ENCODE measurements around the gene LAPTM4A. TPM values are rescaled to one million over a fixed set of nuclear protein-coding genes. Genes with fewer than 3 reads are reported as not detected.
A peak's percentile ranks its signal among the peaks of the same experiment; 100 is the strongest.

LAPTM4A gene
- total and polyA plus RNA-seq, 2 of the 4 experiments (the other 2 are of a cell fraction) = 97.7 to 401 TPM

GRCh38 chr2:20005891-20006470 lies 45.4 kb downstream of the LAPTM4A start:
- Histone ChIP-seq H4K5ac (ENCODE audit: low read depth, low read length) (no peak overlapping the region), H3K9ac (ENCODE audit: low read depth, low read length) (no peak overlapping the region), H3K4me1 (ENCODE audit: control insufficient read depth, insufficient read depth, low read length) (no peaks in the 10 kb centered on the region), H3K27ac (ENCODE audit: insufficient read depth, low read length) (no peak overlapping the region), H3K18ac (ENCODE audit: low read depth, low read length) (no peak overlapping the region), H3K9me3 (ENCODE audit: control insufficient read depth, insufficient read depth, low read length) (no peaks in the 10 kb centered on the region), H2BK20ac (ENCODE audit: low read depth, low read length) (no peak overlapping the region), H2AK5ac (ENCODE audit: low read depth, low read length) (no peak overlapping the region), H2AK9ac (replicated peaks; ENCODE audit: low read depth, low read length, poor library complexity) (no peak overlapping the region), H4K91ac (ENCODE audit: insufficient read depth, low read depth, low read length) (no peak overlapping the region), H3K9me1 (ENCODE audit: insufficient read depth, low read length) (no peaks in the 10 kb centered on the region; the same call in 1 of the 2 replicates), H3K56ac (ENCODE audit: extremely low read depth, insufficient read depth, low read length) (no peak overlapping the region), H4K20me1 (ENCODE audit: insufficient read depth, low read length) (no peaks in the 10 kb centered on the region), H3K14ac (replicated peaks; ENCODE audit: low read depth, low read length) (no peak overlapping the region), H3K27me3 (ENCODE audit: control insufficient read depth, insufficient read depth, low read length) (peaks cover 2% of the 10 kb centered on the region), H2AFZ (replicated peaks; ENCODE audit: low read length, poor library complexity) (peak overlapping the region; percentile 13), H3K23ac (ENCODE audit: low read depth, low read length) (no peak overlapping the region), H2BK120ac (ENCODE audit: low read depth, low read length) (no peak overlapping the region), H3K4ac (ENCODE audit: low read depth, low read length) (no peak overlapping the region), H2BK5ac (ENCODE audit: low read depth, low read length, poor library complexity, severe bottlenecking) (no peak overlapping the region), H3K4me3 (ENCODE audit: insufficient read depth, low read depth, low read length) (no peak overlapping the region), H3K79me1 (ENCODE audit: low read depth in 1 of 2, low read length in 2 of 2) (no peaks in the 10 kb centered on the region), H3K36me3 (ENCODE audit: control insufficient read depth, insufficient read depth, low read length) (no peaks in the 10 kb centered on the region; the same call in 1 of the 2 replicates), H2BK15ac (ENCODE audit: low read depth, low read length) (no peak overlapping the region), H3K4me2 (ENCODE audit: low read depth, low read length) (no peak overlapping the region), H4K8ac (ENCODE audit: low read depth in 2 of 2, low read length in 2 of 2) (no peak overlapping the region)
- WGBS, 2 experiments (ENCODE audit: extremely low coverage in 2 of 2, insufficient read length in 1 of 2) = 75% methylated on average over 6 of the region's 17 CpGs; no CpG with 5 or more reads in 1 of the 2 experiments
- TF ChIP-seq NFE2L2 (IDR thresholded peaks at IDR 0.05; ENCODE audit: low read depth, low read length) (no peak), RFX5 (IDR thresholded peaks at IDR 0.05; ENCODE audit: low read depth, low read length) (no peak), USF2 (IDR thresholded peaks at IDR 0.05; ENCODE audit: low read depth, low read length) (no peak), ELK1 (IDR thresholded peaks at IDR 0.05; ENCODE audit: borderline replicate concordance, low read depth, low read length) (no peak), FOS (IDR thresholded peaks at IDR 0.05; ENCODE audit: low read depth, low read length) (no peak), POLR2A (IDR thresholded peaks at IDR 0.05; ENCODE audit: low read depth, low read length) (no peak), MAZ (IDR thresholded peaks at IDR 0.05; ENCODE audit: borderline replicate concordance, low read depth, low read length) (no peak), MAFK (IDR thresholded peaks at IDR 0.05; ENCODE audit: low read depth, low read length) (no peak), SMC3 (IDR thresholded peaks at IDR 0.05; ENCODE audit: low read depth, low read length) (no peak), RCOR1 (IDR thresholded peaks at IDR 0.05; ENCODE audit: insufficient replicate concordance, low read length) (no peak), CEBPB (IDR thresholded peaks at IDR 0.05; ENCODE audit: low read depth, low read length) (no peak), CTCF (conservative IDR thresholded peaks at IDR 0.05; ENCODE audit: low read depth, low read length) (no peak), BHLHE40 (IDR thresholded peaks at IDR 0.05; ENCODE audit: low read depth, low read length) (no peak), RAD21 (IDR thresholded peaks at IDR 0.05; ENCODE audit: low read length) (no peak), CHD1 (IDR thresholded peaks at IDR 0.05; ENCODE audit: low read depth, low read length) (no peak)
- DNase-seq = no peak
- intact Hi-C loops (cut with micrococcal nuclease) = no loop called here
- in situ Hi-C loops (cut with MboI; ENCODE audit: low sequenced_read_pairs) = no loop called here
- ATAC-seq (ENCODE audit: low read depth) = no peak
- ChIA-PET CTCF (interaction anchor here (0.9 kb wide), 1 partner anchor 9 kb away, joined by 3 read pairs; no protein-coding TSS in a partner anchor), POLR2A (ENCODE audit: unreplicated experiment) (no interaction called here)
- no TSS peak for BruUV-seq (replicated peaks)
- dilution Hi-C loops (cut with HindIII; ENCODE audit: low sequenced_read_pairs, unreplicated experiment) = no loop called here
